HepG2 (cell line): ENCODE results near the gene SCYGR5. TPM values are rescaled to one million over a fixed set of nuclear protein-coding genes. Genes with fewer than 3 reads are reported as not detected.

Experiments used
- BRCA1 ChIP-seq: sonication (generic); formaldehyde crosslinking; IDR thresholded peaks from 2 replicates; pipeline ENCODE4 v1.4.0; 2020; ENCODE audit warnings: missing genetic modification reagents
- ESRRA ChIP-seq: sonication (generic); formaldehyde crosslinking; IDR thresholded peaks from 2 replicates; pipeline ENCODE4 v1.5.1; 2020; ENCODE audit warnings: mild to moderate bottlenecking, low read depth, missing genetic modification reagents
- HMG20B ChIP-seq: conservative IDR thresholded peaks from 2 replicates; pipeline ENCODE4 v1.6.1; 2016; ENCODE audit warnings: missing genetic modification reagents, missing compliant biosample characterization
- JUN ChIP-seq: sonication (generic); formaldehyde crosslinking; IDR thresholded peaks from 2 replicates; pipeline ENCODE4 v1.4.0; 2020; ENCODE audit warnings: mild to moderate bottlenecking, missing genetic modification reagents
- MIXL1 ChIP-seq: IDR thresholded peaks from 2 replicates; pipeline ENCODE4 v1.6.1; 2016
- NONO ChIP-seq, 2 experiments: fragments of 450-650 bp in 1 of 2; sonication (generic) in 1 of 2; formaldehyde crosslinking in 1 of 2; IDR thresholded peaks in 1 of 2; conservative IDR thresholded peaks in 1 of 2; 2 replicates each; pipeline versions ENCODE4 v1.6.1 to v1.8.0; 2017 to 2022; ENCODE audit warnings: mild to moderate bottlenecking in 1 of 2, missing genetic modification reagents in 1 of 2, moderate library complexity in 1 of 2
- NR1H2 ChIP-seq: sonication (generic); formaldehyde crosslinking; IDR thresholded peaks from 2 replicates; pipeline ENCODE4 v1.8.1; 2022; ENCODE audit warnings: low read depth, missing genetic modification reagents, borderline replicate concordance
- NR3C1 ChIP-seq: sonication (generic); formaldehyde crosslinking; IDR thresholded peaks from 2 replicates; pipeline ENCODE4 v1.4.0; 2020; ENCODE audit warnings: missing genetic modification reagents
- POGZ ChIP-seq: sonication (generic); formaldehyde crosslinking; IDR thresholded peaks from 2 replicates; pipeline ENCODE4 v1.4.0; 2020; ENCODE audit warnings: mild to moderate bottlenecking, missing genetic modification reagents
- SAFB2 ChIP-seq: sonication (generic); formaldehyde crosslinking; IDR thresholded peaks from 2 replicates; pipeline ENCODE4 v1.5.1; 2020; ENCODE audit warnings: missing genetic modification reagents, low read depth, mild to moderate bottlenecking, borderline replicate concordance
- SMAD1 ChIP-seq: sonication (generic); formaldehyde crosslinking; IDR thresholded peaks from 2 replicates; pipeline ENCODE4 v1.4.0; 2020; ENCODE audit warnings: missing genetic modification reagents, low read depth, mild to moderate bottlenecking, borderline replicate concordance
- TBX2 ChIP-seq: sonication (generic); formaldehyde crosslinking; IDR thresholded peaks from 2 replicates; pipeline ENCODE4 v1.5.0; 2020; ENCODE audit warnings: missing genetic modification reagents, mild to moderate bottlenecking, borderline replicate concordance
- TCF7 ChIP-seq: sonication (generic); IDR thresholded peaks from 2 replicates; pipeline ENCODE4 v1.6.1; 2016; ENCODE audit warnings: antibody characterized with exemption, low read depth
- ZC3H4 ChIP-seq: sonication (generic); formaldehyde crosslinking; IDR thresholded peaks from 2 replicates; pipeline ENCODE4 v1.4.0; 2020; ENCODE audit warnings: missing genetic modification reagents, borderline replicate concordance
- ZFP36L1 ChIP-seq: sonication (generic); formaldehyde crosslinking; IDR thresholded peaks from 2 replicates; pipeline ENCODE4 v1.8.0; 2022; ENCODE audit warnings: mild to moderate bottlenecking, missing genetic modification reagents, moderate library complexity
- ZFP82 ChIP-seq: sonication (generic); formaldehyde crosslinking; IDR thresholded peaks from 2 replicates; pipeline ENCODE4 v1.5.1; 2020; ENCODE audit warnings: mild to moderate bottlenecking, missing genetic modification reagents, borderline replicate concordance
- ZNF292 ChIP-seq: sonication (generic); formaldehyde crosslinking; IDR thresholded peaks from 2 replicates; pipeline ENCODE4 v1.8.1; 2022; ENCODE audit warnings: mild to moderate bottlenecking, low read depth, missing genetic modification reagents, borderline replicate concordance
- ZNF326 ChIP-seq: sonication (generic); formaldehyde crosslinking; IDR thresholded peaks from 2 replicates; pipeline ENCODE4 v1.4.0; 2020; ENCODE audit warnings: missing genetic modification reagents, borderline replicate concordance
- polyA plus RNA-seq, 8 experiments: library from polyadenylated mRNA; depleted of rRNA in 3 of 8; stranded (reverse) in 7 of 8; unstranded in 1 of 8; fragments of >200 nt; fragmentation: Illumina TruSeq in 4 of 8; extraction: Trizol in 4 of 8; gene quantifications; 2 replicates each; pipeline versions ENCODE4 v1.2.1 to v1.2.3, GENCODE V29; 2011 to 2016; ENCODE audit warnings: low read depth in 4 of 8, missing spikeins in 1 of 8, mixed read lengths in 1 of 8; ENCODE audit not compliant: insufficient read depth in 1 of 8
- total RNA-seq, 5 experiments: library from RNA; depleted of rRNA; stranded (reverse); fragments of >200 nt; fragmentation: Illumina TruSeq; extraction: Trizol; gene quantifications; 2 replicates each; pipeline ENCODE4 v1.2.3, GENCODE V29; 2016; ENCODE audit warnings: low read depth in 1 of 5
- TF ChIP-seq, protein P1 (sequence below): sonication (generic); formaldehyde crosslinking; IDR thresholded peaks from 2 replicates; pipeline ENCODE4 v1.5.1; 2020; ENCODE audit warnings: mild to moderate bottlenecking, missing genetic modification reagents, borderline replicate concordance
- TF ChIP-seq, protein P2 (sequence below): sonication (generic); formaldehyde crosslinking; IDR thresholded peaks from 2 replicates; pipeline ENCODE4 v1.4.0; 2020; ENCODE audit warnings: missing genetic modification reagents, borderline replicate concordance
- TF ChIP-seq, protein P3 (sequence below): sonication (generic); formaldehyde crosslinking; conservative IDR thresholded peaks from 2 replicates; pipeline ENCODE4 v1.8.0; 2022; ENCODE audit warnings: mild to moderate bottlenecking, moderate library complexity, missing genetic modification reagents
- TF ChIP-seq, protein P4 (sequence below): sonication (generic); formaldehyde crosslinking; IDR thresholded peaks from 2 replicates; pipeline ENCODE4 v1.5.0; 2020; ENCODE audit warnings: missing genetic modification reagents

Gene SCYGR5
- total and polyA plus RNA-seq, 2 of the 13 experiments (the other 11 are each of a cell fraction or from before 2014, with no cell fraction given), result not detected

DNA sequence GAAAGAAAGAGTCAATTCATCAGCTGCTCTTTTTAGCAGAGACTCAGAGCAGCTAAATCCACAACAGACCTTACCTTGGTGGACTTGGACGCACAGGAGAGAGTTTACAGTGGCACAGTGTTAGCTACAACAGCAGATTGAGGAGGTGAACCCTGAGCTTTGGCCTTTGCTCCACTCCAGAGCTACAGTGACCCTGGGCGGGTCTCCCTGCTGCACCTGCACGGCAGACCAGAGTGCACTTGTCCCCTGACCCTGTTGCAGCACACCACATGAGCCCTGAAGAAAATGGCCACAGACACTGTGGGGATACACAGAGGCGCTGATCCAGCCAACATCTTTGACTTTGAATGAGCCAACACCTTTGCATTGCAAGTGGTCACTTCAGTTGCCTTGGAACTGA lies 40.3 kb downstream of the SCYGR5 start (continued):
- TF ChIP-seq NONO (IDR thresholded peaks at IDR 0.05), result no peak
- TF ChIP-seq NONO (CRISPR knock-in tag; conservative IDR thresholded peaks at IDR 0.05), result peak; percentile 72
- TF ChIP-seq, protein P1, sequence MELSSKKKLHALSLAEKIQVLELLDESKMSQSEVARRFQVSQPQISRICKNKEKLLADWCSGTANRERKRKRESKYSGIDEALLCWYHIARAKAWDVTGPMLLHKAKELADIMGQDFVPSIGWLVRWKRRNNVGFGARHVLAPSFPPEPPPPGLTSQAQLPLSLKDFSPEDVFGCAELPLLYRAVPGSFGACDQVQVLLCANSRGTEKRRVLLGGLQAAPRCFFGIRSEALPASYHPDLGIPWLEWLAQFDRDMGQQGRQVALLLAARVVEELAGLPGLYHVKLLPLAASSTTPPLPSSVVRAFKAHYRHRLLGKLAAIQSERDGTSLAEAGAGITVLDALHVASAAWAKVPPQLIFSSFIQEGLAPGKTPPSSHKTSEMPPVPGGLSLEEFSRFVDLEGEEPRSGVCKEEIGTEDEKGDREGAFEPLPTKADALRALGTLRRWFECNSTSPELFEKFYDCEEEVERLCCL (CRISPR knock-in tag), result no peak
- TF ChIP-seq HMG20B (CRISPR knock-in tag), result no peak
- TF ChIP-seq, protein P2, sequence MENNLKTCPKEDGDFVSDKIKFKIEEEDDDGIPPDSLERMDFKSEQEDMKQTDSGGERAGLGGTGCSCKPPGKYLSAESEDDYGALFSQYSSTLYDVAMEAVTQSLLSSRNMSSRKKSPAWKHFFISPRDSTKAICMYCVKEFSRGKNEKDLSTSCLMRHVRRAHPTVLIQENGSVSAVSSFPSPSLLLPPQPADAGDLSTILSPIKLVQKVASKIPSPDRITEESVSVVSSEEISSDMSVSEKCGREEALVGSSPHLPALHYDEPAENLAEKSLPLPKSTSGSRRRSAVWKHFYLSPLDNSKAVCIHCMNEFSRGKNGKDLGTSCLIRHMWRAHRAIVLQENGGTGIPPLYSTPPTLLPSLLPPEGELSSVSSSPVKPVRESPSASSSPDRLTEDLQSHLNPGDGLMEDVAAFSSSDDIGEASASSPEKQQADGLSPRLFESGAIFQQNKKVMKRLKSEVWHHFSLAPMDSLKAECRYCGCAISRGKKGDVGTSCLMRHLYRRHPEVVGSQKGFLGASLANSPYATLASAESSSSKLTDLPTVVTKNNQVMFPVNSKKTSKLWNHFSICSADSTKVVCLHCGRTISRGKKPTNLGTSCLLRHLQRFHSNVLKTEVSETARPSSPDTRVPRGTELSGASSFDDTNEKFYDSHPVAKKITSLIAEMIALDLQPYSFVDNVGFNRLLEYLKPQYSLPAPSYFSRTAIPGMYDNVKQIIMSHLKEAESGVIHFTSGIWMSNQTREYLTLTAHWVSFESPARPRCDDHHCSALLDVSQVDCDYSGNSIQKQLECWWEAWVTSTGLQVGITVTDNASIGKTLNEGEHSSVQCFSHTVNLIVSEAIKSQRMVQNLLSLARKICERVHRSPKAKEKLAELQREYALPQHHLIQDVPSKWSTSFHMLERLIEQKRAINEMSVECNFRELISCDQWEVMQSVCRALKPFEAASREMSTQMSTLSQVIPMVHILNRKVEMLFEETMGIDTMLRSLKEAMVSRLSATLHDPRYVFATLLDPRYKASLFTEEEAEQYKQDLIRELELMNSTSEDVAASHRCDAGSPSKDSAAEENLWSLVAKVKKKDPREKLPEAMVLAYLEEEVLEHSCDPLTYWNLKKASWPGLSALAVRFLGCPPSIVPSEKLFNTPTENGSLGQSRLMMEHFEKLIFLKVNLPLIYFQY, result no peak
- TF ChIP-seq ZFP36L1 (CRISPR knock-in tag), result 0 out of 2 replicates have a peak, but pooled peaks have one; percentile 45
- TF ChIP-seq ZC3H4 (CRISPR knock-in tag), result no peak
- TF ChIP-seq ZFP82 (CRISPR knock-in tag), result no peak
- TF ChIP-seq TCF7, result no peak
- TF ChIP-seq ZNF326 (CRISPR knock-in tag), result no peak
- no peak for TF ChIP-seq BRCA1 (CRISPR knock-in tag)
- TF ChIP-seq NR3C1 (CRISPR knock-in tag), result no peak
- TF ChIP-seq NR1H2 (CRISPR knock-in tag), result no peak
- TF ChIP-seq SAFB2 (CRISPR knock-in tag), result no peak
- no peak for TF ChIP-seq MIXL1 (CRISPR knock-in tag)
- TF ChIP-seq ZNF292 (CRISPR knock-in tag), result peak; percentile 98; the same call in 1 of the 2 replicates
- no peak; the same call in 1 of the 2 replicates for TF ChIP-seq SMAD1 (CRISPR knock-in tag)
- peak; percentile 88 for TF ChIP-seq POGZ (CRISPR knock-in tag)
- TF ChIP-seq ESRRA (CRISPR knock-in tag), result peak; percentile 96
- TF ChIP-seq, protein P3, sequence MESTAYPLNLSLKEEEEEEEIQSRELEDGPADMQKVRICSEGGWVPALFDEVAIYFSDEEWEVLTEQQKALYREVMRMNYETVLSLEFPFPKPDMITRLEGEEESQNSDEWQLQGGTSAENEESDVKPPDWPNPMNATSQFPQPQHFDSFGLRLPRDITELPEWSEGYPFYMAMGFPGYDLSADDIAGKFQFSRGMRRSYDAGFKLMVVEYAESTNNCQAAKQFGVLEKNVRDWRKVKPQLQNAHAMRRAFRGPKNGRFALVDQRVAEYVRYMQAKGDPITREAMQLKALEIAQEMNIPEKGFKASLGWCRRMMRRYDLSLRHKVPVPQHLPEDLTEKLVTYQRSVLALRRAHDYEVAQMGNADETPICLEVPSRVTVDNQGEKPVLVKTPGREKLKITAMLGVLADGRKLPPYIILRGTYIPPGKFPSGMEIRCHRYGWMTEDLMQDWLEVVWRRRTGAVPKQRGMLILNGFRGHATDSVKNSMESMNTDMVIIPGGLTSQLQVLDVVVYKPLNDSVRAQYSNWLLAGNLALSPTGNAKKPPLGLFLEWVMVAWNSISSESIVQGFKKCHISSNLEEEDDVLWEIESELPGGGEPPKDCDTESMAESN, result no peak
- TF ChIP-seq JUN, result 0 out of 2 replicates have a peak, but pooled peaks have one; percentile 41
- TF ChIP-seq TBX2, result peak; percentile 66
- TF ChIP-seq, protein P4, sequence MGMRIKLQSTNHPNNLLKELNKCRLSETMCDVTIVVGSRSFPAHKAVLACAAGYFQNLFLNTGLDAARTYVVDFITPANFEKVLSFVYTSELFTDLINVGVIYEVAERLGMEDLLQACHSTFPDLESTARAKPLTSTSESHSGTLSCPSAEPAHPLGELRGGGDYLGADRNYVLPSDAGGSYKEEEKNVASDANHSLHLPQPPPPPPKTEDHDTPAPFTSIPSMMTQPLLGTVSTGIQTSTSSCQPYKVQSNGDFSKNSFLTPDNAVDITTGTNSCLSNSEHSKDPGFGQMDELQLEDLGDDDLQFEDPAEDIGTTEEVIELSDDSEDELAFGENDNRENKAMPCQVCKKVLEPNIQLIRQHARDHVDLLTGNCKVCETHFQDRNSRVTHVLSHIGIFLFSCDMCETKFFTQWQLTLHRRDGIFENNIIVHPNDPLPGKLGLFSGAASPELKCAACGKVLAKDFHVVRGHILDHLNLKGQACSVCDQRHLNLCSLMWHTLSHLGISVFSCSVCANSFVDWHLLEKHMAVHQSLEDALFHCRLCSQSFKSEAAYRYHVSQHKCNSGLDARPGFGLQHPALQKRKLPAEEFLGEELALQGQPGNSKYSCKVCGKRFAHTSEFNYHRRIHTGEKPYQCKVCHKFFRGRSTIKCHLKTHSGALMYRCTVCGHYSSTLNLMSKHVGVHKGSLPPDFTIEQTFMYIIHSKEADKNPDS (CRISPR knock-in tag), result no peak
